Fibroblast of skin of back (primary cell): ENCODE measurements around the gene SPNS2.

Experiments used
- DNase-seq: peaks from one replicate; pipeline ENCODE4 v3.0.0-alpha.2; 2013

The SPNS2 gene

DNA sequence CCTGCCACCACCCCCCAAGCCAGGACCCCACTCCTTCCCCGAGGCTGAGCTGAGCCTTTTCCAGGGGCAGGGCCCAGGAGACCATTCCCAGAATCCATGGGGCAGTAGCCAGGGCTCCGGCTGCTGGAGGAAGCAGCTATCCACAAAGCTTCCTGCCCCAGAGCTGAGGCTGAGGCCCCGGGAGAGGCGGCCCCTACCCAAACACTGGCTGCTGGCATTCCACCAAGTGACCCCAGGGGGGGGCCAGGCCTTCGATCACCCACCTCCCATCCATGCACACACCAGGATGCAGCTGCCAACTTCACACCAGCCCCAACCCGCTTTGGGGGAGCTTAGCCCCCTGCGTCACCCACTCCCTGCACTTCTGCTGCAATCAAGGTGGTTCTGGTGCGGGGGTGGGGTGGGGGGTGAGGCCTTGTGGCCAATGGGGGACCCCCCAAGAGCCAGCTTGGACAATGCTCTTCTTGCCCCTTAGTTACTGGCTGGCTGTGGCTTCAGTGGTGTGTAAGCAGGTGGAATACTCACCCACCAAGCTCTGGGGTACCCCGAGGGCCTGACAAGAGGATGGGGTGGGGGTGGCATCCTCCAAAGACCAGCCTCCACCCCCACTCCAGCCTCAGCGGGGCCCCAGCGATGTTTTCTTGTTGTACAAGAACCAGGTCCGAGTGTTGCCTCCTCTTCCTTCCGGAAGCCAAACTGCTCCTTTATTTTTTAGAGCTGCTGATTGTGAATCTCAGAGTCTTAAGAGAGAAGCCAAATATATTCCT, 39.7 kb downstream of the SPNS2 start:
- DNase-seq = no peak

DNA sequence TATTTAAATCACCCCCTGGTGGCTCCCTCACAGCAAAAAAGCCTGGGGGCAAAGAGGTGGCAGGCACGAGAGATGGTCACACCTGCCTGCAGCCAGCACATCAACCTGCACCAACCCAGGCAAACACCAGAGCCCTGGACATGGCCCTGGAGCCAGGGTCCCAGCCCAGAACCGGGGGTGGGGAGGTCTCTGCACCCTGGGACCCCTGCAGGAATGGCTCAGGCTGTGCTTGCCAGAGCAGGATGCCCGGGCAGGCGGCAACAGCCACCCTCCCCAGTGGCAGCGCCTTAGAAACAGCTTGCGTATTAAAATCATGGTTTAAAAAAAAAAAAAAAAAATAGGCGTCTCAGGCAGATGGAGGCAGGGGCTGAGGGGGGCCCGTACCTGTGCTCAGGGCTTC, 40.3 kb downstream of the SPNS2 start:
- no peak for DNase-seq

DNA sequence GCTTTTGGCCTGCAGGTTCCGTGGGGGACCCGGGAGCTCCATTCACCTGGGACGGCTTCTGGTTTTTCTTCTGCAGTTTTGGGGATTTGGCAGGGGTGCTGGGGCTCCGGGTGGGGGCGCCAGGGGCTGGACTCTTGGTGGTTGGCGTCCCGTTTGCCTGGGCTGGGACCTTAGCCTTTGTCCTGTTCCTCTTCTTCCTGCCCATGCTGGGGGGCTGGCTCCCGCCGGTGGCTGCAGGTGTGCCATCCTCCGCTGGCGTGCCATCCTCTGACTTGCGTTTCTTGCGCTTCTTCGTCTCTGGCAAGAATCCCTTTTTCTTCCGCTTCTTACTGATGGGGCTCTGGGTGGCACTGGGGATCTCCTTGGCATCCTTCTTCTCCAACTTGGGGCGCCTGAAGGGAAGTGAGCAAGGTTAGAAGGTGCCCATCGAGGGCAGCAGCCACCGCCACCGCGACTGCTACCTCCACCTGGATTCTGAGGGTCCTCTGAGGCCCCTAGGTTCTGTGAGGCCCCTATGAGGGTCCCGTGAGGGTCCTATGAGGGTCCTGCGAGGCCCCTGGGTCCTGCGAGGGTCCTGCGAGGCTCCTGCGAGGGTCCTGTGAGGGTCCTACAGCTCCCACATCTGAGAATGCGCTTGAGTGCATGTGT, 41.0 kb downstream of the SPNS2 start:
- no peak for DNase-seq

DNA sequence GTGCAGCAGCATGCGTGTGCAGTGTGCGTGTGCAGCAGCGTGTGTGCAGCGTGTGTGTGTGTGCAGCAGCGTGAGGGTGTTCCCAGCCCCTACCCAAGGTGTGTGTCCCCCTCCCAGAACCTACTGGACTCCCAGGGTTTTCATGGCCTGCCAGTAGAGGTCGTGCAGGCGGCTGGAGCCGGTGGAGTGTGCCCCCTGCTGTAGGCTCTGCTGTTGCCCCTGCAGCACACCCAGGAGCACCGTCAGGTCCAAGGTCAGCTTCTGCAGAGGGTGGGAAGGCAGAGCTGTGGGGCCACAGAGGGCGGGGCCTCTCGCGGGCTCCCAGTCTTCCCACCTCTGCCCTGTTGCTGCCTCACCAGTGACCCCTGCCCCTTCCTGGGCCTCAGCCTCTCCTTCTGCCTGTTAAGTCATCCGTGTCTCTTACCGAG, 41.6 kb downstream of the SPNS2 start:
- DNase-seq = no peak

DNA sequence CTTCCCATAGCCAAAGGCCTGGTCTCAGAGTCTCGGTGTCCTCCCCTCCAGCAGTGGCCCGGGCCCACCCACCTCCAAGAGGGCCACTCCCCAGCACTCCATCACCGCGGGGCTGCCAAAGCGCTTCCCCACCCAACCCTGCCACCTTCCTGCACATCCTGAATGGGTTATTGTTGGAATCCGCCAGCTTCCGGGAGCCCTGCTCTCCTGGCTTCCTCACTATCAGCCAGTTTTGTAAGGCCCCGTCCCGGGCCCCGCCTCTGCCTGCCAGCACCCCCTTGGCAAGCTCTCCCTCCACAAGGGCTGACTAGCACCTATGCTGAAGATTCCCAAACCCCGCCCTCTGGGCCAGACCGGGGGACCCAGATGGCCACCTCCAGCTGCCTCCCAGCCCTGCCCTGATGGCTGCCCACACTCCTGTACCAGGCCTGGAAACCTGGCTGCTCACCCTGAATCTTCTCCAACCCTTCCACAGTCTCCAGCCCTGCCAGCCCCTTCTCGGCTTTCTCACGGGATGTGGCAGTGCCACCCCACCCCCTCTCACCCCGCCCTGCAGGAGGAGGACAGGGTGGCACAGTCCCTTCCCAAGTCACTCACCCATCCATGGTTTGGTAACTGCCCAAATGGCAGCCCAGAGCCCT, 42.1 kb downstream of the SPNS2 start:
- DNase-seq = no peak

DNA sequence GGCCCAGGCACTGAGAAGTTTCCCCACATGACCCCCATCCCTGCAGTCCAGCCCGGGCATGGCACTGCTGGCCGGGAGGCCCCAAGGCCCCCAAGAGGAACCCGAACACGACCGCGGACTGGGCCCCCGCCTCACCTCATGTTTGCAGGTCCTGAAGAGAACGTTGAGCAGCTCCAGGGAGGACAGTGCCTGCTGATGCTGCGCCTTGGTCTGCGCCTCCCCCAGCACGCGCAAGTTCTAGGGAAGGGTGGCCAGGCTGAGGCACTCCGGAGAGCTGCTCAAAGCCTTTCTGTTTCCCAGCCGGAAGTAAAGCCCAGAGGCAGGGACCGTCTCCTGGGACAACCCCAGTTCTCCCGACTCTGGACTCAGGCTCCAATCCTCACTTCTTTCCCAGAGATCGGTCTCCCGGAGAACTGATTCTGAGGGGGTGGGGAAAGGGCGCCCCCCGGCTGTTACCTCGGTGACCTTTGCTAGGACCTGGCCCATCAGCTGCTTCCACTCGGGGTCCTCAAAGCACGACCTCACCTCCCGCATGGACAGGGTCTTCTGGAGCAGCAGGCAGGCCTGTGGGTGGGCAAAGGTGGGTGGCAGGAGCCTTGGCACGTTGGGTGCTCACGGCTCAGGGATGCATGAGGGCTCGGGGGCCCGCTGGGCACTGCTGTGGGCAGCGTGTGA, 42.8 kb downstream of the SPNS2 start:
- DNase-seq = no peak

DNA sequence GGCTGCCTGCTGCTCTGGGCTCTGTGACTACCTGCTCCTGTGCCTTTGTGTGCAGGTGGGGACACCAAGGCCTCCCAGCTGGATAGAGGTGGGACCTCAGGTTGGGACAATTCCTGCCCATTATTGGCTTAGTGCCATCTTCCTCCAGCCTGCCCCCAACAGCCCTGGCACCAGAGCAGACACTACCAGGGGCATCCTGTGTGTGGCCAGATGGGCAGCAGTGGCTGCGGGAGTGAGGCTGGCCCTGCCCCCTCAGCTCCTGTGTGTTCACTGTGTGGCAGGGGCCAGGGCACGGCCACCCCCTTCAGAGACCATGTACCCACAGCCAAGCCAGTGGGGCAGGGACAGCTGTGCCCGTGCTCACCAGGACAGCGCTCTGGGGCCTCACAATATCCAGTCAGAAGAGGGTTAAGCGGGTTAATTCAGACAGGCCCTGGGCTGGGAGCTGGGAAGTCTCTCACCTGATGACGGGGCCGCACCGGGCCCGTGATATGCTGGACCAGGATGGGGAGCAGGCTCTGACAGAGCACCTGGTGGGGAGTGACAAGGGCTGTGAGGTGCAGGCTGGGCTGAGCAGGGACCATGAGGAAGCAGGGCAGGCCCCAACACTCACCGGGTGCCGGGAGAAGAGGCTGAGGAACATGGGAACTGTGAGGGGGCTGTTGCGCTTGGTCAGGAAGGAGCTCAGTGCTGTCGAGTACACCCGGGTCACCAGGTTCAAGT, 43.5 kb downstream of the SPNS2 start:
- DNase-seq = no peak

DNA sequence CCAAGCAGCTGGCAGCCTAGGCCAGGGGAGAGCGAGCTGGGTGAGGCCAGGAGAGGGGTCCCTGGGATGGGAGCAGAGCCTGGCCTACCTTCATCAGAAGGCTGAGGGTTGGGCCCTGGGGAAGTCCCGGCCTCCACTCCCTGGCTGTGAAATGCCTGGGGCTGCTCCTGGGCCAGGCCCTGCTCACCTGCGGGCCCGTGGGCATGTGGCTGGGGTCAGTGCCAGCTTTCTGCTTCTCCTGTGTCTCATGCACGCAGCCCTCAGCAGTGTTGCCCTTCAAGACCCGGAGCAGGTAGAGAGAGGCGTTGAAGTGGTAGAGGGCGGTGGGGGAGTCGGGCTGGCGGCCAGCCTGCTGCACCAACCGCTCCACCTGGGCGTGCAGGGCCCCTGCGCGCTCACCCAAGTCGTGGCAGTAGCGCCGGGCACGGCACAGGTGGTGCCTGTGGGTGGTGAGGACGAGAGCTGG, 44.1 kb downstream of the SPNS2 start:
- no peak for DNase-seq

DNA sequence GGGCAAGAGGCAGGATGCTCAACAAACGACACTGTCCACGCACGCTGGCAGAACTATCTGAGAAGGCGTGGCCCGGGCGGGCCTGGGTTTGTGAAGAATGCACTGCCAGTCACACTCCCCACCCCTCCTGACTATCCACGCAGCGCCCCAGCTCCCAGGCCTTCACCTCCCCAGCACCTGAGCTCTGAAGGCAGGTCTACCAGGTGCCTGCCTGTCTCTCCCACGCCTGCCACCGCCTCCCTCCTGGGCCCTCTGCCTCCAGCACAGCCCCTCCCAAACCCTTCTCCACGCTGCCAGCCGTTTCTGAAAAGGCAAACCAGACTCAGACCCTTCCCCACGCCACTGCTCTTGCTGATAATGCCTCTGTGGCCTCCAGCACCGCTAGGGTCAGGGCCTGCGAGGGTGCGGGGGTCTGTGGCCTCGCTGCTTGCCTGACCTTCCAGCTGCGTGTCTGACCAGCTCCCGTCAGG, 44.9 kb downstream of the SPNS2 start:
- no peak for DNase-seq

DNA sequence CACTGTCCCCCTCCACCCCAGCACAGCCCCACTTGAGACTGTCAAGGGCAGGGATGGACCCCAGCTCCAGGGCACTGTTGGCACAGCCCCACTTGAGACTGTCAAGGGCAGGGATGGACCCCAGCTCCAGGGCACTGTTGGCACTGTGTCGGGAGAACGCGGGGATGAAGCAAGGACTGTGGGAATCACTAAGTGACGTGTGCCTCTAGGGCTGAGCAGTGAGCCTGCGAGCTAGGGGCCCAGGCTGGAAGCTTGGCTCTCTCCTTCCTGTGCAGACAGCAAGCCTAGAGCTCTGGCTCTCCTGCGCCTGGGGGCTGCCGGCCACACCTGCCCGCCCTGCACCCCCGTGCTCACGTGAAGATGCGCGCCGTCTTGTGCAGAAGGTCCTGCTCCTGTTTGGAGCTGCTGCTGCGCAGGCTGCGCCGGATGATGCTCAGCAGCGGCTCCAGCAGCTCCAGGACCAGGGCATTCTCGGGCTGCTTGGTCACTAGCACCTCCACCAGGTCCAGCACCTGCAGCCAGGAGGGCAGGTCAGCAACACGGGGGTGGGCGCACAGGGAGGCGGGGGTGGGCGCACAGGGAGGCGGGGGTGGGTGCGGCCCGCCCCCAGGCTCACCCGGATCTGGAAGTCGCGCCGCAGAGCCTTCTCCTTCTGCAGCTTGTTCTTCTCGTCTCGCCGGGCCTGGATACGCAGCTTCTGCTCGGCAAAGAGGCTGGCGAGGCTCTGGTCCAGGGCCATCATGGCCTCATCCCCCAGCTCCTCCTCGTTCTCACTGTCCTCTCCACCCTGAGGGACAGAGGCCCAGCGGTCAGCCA, 45.7 kb downstream of the SPNS2 start:
- DNase-seq = no peak

DNA sequence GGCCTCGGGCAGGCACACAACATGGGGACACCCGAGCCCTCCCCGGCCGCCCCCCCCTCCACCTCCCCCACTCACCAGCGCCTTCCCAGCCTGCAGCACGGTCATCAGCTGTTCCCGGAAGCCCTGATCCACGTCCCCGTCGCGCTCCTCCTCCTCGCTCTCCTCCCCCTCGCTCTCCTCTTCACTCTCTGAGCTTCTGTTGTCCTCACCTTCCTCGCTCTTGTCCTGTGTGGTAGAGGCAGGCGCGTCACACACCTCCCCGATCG, 46.2 kb downstream of the SPNS2 start:
- DNase-seq = no peak

DNA sequence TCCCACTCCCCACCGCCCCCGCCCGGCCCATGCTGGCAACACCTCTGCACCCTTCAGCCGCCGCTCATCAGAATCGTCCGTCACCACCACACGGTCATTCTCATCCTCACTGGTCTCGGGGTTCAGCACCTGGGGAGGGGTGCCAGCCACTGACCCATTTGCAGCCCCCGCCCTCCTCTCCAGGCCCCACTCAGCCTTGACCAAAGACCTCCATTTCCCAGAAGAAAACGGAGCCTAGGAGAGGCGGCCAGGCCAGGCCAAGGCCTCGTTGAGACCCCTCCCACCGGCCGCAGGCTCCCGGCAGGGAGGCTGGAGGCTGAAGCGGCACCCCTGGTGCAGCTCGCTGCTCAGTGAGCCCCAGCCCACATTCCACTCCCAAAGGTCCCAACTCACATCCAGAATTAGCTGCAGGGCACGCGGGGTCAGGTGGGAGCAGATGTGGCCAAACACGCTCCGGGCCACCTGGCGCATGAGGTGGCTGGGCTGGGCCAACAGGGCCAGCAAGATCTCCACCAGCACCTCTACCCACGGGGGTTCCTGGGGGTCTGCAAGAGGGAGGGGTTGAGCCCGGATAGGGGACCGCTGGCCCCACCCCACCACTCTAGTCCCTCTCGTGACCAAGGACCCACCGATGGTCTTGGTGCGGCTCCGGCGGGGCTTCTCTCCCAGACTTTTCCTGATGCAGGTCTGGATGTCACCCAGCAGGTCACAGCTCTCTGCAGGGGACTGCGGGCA, 46.7 kb downstream of the SPNS2 start:
- no peak for DNase-seq

DNA sequence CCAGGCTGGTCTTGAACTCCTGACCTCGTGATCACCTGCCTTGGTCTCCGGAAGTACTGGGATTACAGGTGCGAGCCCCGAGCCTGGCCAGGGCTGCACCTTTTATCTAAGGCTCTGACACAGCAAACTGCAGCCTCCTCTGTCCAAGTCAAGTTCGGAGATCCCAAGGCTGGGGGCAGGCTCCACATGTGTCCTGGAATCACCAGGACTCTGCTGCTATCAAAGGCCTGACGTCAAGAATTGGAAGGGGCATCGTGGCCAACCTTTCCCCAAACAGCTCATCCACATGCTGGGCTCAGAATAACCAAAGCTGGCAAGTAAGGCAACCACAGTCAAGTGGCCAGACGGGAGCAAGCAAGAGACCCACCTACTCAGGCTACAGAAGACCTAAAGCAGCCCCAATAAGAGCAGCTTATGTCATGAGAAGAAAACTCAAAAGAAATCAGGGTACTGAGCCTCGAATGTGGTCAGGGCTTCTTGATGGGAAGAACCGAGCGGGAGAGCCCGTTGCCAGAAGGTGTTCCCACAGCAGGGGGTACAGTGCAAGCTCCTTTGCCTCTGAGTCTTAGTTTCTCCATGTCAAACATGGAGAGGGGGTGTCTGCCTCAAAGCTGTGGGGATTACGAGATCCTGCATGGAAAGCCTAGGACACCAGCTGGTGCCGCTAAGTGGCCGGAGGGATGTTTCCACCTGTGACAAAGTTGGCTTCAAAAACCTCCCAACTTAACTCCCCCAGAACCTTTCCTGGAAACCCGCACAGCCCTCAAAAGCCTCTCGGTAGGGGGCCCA, 48.6 kb downstream of the SPNS2 start:
- DNase-seq = no peak

DNA sequence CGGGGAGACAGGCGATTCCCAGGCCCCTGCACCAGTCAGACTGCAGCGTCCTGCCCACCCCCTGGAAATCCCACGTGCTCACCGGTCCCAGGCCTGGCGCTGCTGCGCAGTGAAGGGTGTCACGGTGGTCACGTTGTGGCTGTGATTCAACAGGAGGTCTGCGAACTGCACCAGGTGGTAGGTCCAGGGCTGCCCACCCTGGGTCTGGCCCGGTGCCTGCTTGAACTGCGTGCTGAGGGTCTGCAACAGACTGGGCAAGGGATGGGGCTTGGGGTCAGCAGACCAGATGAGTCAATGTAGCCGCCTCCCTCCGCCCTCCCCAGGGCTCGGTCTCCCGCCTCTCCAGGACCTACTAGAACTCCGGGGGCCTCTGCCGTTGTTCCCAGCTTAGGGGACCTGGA, 49.4 kb downstream of the SPNS2 start:
- DNase-seq = no peak

DNA sequence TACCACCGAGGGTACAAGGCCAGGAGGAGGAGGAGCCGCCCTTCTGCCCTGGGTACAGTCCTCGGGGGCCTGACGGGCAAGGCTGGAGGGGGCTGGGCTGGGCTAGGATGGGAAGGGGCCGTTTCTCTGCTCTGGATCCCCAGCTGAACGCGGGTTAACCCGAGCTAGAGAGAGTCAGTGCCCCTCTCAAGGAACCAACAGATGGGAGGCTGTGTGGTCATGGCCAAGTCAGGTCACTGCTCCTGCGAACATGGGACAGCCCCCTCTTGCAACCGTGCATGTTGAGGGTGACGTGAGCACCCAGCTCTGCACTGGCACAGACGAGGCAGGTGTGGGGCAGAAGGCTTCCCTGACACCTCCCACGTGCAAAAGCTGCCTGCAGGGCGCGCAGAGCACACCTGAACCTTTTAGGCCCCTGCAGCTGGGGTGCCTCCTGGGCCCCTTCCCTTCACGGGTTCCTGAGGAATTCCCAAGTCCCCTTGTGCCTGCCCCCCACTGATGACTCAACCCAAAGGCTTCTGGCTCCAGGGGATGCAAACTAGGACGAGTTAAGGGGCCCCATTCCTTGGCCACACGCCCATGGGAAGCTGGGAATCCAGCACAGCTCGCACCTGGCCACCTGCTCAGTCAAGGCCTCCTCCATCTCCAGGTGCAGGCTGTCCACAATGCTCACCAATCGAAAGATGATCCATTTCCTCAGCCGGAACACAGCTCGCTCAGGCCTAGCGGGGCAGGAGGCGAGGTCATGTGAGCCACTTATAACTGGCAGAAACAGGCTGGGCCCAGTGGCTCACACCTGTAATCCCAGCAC, 50.2 kb downstream of the SPNS2 start:
- no peak for DNase-seq

DNA sequence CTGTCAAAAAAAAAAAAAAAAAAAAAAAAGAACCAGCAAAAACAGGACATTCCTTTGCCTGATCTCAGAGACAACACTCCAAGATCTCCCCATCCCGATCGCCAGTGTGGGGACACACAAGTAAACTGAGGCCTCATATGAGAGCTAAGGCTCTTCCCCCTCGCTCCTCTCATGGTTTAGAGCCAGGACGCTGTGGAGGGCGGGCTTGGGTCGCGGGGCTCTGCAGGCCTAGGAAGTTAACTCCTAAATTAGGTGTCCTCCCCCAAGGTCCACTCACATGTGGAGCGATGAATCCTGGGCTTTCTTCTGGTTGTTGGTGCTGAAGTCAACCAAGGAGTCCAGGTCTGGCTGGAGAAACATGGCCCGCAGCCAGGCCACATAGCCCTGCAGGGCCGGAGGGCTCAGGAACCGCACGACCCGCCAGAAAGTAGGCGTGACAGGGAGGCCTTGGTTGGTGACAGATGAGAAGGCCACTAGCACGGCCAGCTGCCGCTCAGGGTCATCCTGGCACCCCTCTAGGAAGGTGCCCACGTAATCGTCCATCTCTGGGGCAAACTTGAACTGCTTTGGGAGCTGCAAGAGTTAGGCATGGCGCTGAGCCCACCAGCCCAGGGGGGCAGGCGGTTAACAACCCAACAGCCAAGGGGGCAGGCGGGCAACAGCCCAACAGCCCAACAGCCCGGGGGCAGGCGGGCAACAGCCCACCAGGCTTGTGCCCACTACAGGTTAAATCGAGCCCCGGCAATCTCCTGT, 51.3 kb downstream of the SPNS2 start:
- DNase-seq = no peak

DNA sequence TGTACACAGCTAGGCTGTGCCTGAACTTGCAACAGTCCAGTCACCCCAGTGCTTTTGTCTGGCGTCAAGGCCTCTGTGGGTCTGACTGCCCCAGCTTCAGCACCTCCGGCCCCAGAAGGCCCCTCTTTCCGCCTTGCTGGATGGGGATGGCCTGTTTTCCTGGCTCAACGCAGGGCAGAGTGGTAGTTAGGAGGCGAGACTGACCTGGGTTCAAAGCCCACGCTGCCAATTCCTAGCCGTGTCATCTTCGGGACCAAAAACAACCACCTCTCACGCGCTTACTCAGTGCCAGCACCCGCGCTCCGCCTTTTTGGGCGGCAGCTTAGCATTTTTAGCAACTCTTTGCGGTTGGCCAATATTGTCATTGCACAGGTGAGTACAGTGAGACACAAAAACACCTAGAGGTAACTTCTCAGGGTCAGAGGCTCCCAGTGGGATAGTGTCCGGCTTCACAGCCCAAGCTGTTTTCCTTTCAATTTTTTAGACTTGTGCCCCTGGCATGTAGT, 51.9 kb downstream of the SPNS2 start:
- DNase-seq = no peak

DNA sequence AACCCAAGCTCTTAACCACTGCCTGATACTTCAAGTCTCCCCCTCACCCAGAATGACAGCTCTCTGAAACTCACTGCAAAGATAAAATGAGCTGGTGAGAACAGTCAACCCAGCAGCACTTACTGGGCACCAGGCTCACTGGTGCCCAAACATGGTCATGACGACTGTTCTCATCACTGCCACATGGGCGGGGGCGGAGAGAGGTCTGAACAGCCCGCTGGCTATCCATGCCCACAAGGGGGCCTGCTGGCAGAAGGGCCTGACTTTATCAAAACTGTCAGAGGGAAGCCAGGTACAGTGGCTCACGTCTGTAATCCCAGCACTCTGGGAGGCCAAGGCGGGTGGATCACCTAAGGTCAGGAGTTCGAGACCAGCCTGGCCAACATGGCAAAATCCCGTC, 52.5 kb downstream of the SPNS2 start:
- DNase-seq = no peak
